ENCODE results near the gene TADA1.

DNA sequence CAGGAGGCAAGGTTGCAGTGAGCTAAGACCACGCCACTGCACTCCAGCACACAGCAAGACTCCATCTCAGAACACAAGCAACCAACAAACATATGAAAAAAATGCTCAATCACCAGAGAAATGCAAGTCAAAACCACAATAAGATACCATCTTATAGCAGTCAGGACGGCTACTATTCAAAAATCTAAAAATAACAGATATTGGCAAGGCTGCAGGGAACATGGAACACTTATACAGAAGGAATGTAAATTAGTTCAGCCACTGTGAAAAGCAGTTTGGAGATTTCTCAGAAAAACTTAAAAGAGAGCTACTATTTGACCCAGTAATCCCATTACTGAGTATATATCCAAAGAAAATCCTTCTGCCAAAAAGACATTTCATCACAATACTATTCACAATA, 64.4 kb downstream of the TADA1 start:
- TF ChIP-seq POLR2A (IDR thresholded peaks at IDR 0.05): no peak
- TF ChIP-seq, protein P1, sequence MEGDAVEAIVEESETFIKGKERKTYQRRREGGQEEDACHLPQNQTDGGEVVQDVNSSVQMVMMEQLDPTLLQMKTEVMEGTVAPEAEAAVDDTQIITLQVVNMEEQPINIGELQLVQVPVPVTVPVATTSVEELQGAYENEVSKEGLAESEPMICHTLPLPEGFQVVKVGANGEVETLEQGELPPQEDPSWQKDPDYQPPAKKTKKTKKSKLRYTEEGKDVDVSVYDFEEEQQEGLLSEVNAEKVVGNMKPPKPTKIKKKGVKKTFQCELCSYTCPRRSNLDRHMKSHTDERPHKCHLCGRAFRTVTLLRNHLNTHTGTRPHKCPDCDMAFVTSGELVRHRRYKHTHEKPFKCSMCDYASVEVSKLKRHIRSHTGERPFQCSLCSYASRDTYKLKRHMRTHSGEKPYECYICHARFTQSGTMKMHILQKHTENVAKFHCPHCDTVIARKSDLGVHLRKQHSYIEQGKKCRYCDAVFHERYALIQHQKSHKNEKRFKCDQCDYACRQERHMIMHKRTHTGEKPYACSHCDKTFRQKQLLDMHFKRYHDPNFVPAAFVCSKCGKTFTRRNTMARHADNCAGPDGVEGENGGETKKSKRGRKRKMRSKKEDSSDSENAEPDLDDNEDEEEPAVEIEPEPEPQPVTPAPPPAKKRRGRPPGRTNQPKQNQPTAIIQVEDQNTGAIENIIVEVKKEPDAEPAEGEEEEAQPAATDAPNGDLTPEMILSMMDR (IDR thresholded peaks at IDR 0.05): no peak
